ENCODE results near the gene U2AF1L4. TPM values are rescaled to one million over a fixed set of nuclear protein-coding genes. Genes with fewer than 3 reads are reported as not detected.

U2AF1L4 gene
- total and polyA plus RNA-seq, 2 donors (not counting 3 experiments of a cell fraction or from before 2014, with no cell fraction given), result 5.6 to 13.5 TPM

DNA sequence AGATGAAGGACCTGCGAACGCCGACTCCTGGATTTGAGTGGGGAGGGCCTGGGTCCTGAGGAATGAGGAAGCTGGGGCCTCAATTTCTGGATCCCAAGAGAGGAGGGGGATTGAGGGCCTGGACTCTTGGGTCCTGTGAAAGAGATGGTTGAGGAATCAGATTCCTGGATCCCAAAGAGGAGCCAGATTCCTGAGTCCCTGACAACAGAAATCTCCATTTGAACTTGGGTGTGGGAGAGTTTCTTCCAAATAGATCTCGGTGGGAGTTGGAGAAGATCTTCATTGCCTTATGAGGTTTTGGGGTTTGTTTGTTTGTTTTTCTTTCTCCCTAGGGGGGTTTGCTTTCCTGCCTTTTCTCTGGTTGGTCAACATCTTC is 857 bp upstream of the U2AF1L4 start:
- no peaks in the 10 kb centered on the region for H3K9me1 ChIP-seq (replicated peaks; ENCODE audit: control insufficient read depth, extremely low read depth, insufficient read depth, low read length)
- H3K4me2 ChIP-seq (ENCODE audit: insufficient read depth, low read length), result peak overlapping the region; percentile 87
- peak overlapping the region; percentile 88 for H3K27ac ChIP-seq (ENCODE audit: insufficient read depth, low read depth, low read length)
- TF ChIP-seq MYC (IDR thresholded peaks at IDR 0.05; ENCODE audit: low read depth, low read length) (no peak), CTCF (IDR thresholded peaks at IDR 0.05; ENCODE audit: extremely low read depth in 1 of 2, insufficient read depth in 1 of 2, low read depth in 1 of 2, low read length in 2 of 2) (no peak), GATA2 (IDR thresholded peaks at IDR 0.05; ENCODE audit: insufficient read depth, insufficient read length, low read depth, low read length) (no peak), JUN (IDR thresholded peaks at IDR 0.05; ENCODE audit: borderline replicate concordance, insufficient read depth, insufficient read length, low read depth) (no peak)
- intact Hi-C loops (cut with micrococcal nuclease) (no loop called here), dilution Hi-C loops (cut with MboI; ENCODE audit: extremely low pct_ligation_motif_present, low sequenced_read_pairs) (no loop called here)
- peaks cover 20% of the 10 kb centered on the region for H3K4me1 ChIP-seq (ENCODE audit: control insufficient read depth, extremely low read depth, insufficient read depth, low read length)
- peak overlapping the region; percentile 56 to 87 (median 73) for H3K4me3 ChIP-seq (replicated peaks in 1 of 3; ENCODE audit: insufficient read depth in 1 of 3, low read depth in 1 of 3, low read length in 3 of 3)
- FAIRE-seq (no peak), DNase-seq (ENCODE audit: low read depth, low spot score) (no peak)
- H3K9me3 ChIP-seq (replicated peaks; ENCODE audit: control insufficient read depth, insufficient read depth, low read length), result no peaks in the 10 kb centered on the region
- H3K36me3 ChIP-seq (ENCODE audit: control insufficient read depth in 2 of 2, extremely low read depth in 1 of 2, insufficient read depth in 2 of 2, low read length in 2 of 2), result no peaks in the 10 kb centered on the region
- ChIA-PET CTCF (interaction anchor here (1.0 to 1.9 kb wide), 3 partner anchors 10 to 28 kb away, joined by 3 to 7 read pairs (median 3); partner anchors contain the start of genes HSPB6 and KMT2B), POLR2A (interaction anchor here (0.7 to 0.8 kb wide), 2 partner anchors 17 to 185 kb away, joined by 4 to 7 read pairs; no protein-coding TSS in a partner anchor)
- no peaks in the 10 kb centered on the region for H3K27me3 ChIP-seq (ENCODE audit: control insufficient read depth in 2 of 2, insufficient read depth in 2 of 2, low read length in 2 of 2)
- BruUV-seq (replicated peaks), result no TSS peak
- no peaks in the 10 kb centered on the region for H4K20me1 ChIP-seq (replicated peaks; ENCODE audit: control insufficient read depth, extremely low read depth, insufficient read depth, low read length)
- peak overlapping the region; percentile 82 for H3K9ac ChIP-seq (replicated peaks; ENCODE audit: extremely low read depth, insufficient read depth, low read length)
- peaks cover 22% of the 10 kb centered on the region for H3K79me2 ChIP-seq (ENCODE audit: control insufficient read depth, insufficient read depth, low read length)
- H2AFZ ChIP-seq (ENCODE audit: low read depth, low read length), result no peak overlapping the region
